ENCODE measurements around the gene DMD. TPM values are rescaled to one million over a fixed set of nuclear protein-coding genes. Genes with fewer than 3 reads are reported as not detected.

The DMD gene
- total RNA-seq, 1 donor from 2014 or later: 9.7 TPM

DNA sequence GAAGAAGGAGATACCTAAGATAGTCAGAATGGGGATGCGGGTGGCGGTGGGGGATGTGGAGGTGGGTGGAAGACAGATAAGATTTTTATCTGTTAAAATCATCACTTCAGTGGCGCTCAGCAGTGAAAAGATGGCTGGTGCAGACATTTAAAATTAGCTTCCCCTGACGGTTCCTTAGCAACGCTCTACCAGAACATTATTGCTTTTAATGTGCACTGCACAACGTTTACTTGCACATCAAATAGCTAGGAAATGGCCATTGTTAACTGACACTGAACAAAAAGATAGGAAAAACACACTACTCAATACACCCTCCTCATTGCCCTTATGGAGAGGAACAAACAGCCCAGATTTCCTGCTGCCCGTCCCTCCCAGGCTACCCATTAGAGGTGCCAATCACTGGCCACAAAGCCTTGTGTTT is 2078.5 kb downstream of the DMD start:
- H3K36me3 Mint-ChIP-seq (ENCODE audit: low read depth): peaks cover 11% of the 10 kb centered on the region
- no peak for DNase-seq (ENCODE audit: low read depth, low spot score)
- H3K27ac Mint-ChIP-seq (ENCODE audit: unreplicated experiment): peak overlapping the region; percentile 79
- TF ChIP-seq, protein P1, sequence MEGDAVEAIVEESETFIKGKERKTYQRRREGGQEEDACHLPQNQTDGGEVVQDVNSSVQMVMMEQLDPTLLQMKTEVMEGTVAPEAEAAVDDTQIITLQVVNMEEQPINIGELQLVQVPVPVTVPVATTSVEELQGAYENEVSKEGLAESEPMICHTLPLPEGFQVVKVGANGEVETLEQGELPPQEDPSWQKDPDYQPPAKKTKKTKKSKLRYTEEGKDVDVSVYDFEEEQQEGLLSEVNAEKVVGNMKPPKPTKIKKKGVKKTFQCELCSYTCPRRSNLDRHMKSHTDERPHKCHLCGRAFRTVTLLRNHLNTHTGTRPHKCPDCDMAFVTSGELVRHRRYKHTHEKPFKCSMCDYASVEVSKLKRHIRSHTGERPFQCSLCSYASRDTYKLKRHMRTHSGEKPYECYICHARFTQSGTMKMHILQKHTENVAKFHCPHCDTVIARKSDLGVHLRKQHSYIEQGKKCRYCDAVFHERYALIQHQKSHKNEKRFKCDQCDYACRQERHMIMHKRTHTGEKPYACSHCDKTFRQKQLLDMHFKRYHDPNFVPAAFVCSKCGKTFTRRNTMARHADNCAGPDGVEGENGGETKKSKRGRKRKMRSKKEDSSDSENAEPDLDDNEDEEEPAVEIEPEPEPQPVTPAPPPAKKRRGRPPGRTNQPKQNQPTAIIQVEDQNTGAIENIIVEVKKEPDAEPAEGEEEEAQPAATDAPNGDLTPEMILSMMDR (conservative IDR thresholded peaks at IDR 0.05): no peak
- no peaks in the 10 kb centered on the region for H3K27me3 Mint-ChIP-seq (ENCODE audit: low read depth)
- peak overlapping the region; percentile 44 for H3K4me3 Mint-ChIP-seq
- H3K9me3 Mint-ChIP-seq: peaks cover 9% of the 10 kb centered on the region
- peaks cover 17% of the 10 kb centered on the region for H3K4me1 Mint-ChIP-seq

DNA sequence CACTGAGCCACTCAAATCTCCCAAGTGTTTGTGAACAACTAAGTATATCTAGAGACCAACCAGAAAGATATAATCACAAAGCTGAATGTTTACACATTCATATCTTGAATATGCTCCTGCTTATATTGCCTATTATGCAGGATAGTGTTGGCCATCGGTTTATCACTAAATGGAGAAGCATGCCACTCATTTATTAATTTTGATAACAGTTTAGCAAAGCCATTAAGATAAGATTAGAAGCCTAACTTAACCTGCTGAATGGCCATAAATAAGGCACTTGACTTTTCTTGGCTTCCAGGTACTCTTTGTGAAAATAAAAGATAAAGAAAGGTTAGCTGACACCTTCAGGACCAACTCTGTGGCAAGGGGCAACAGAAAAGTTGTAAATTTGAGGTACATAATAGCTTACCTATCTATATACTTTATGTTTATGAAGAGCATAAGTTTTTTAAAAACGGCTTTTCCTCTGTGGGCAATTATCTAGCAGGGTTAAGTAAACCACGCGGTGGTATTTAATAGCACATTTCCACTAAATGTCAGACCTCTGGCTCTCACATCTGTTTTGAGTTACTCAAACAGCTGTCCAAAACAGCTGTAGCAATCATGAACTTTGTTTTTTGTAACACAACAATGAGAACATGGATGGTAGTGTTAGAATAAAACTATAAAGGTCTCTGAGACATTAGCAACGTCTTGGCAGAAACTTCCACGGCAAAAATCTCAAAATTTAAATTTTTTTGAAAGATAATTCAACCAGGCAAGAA is 2080.7 kb downstream of the DMD start:
- H3K4me3 Mint-ChIP-seq: no peak overlapping the region
- no peaks in the 10 kb centered on the region for H3K27me3 Mint-ChIP-seq (ENCODE audit: low read depth)
- TF ChIP-seq, protein P1 (conservative IDR thresholded peaks at IDR 0.05): no peak
- H3K9me3 Mint-ChIP-seq: peaks cover 15% of the 10 kb centered on the region
- no peak overlapping the region for H3K27ac Mint-ChIP-seq (ENCODE audit: unreplicated experiment)
- peaks cover 14% of the 10 kb centered on the region for H3K4me1 Mint-ChIP-seq
- H3K36me3 Mint-ChIP-seq (ENCODE audit: low read depth): peaks cover 23% of the 10 kb centered on the region
- DNase-seq (ENCODE audit: low read depth, low spot score): no peak

DNA sequence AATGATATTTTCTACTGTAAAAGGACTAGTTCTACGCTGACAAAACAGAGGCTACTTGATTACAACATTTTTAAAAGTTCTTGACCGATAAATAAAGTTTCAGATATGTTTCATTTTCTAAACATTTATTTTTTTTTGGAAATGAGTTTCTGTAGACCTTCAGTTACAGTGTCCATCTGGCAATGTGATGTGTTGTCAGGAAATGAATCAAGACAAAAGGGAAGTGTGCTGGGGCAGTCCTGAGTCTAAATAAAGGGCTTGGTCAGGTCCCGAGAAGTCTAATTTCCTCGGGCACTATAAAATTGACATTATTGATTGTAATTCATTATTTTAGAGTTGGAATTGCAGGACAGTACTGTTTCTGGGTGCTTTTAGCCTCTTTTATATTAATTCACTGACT is 2082.5 kb downstream of the DMD start:
- Mint-ChIP-seq H3K36me3 (ENCODE audit: low read depth) (peaks cover 23% of the 10 kb centered on the region), H3K27ac (ENCODE audit: unreplicated experiment) (no peak overlapping the region), H3K4me1 (peaks cover 14% of the 10 kb centered on the region), H3K27me3 (ENCODE audit: low read depth) (no peaks in the 10 kb centered on the region), H3K9me3 (peaks cover 15% of the 10 kb centered on the region), H3K4me3 (no peak overlapping the region)
- DNase-seq (ENCODE audit: low read depth, low spot score): no peak
- TF ChIP-seq, protein P1 (conservative IDR thresholded peaks at IDR 0.05): no peak

DNA sequence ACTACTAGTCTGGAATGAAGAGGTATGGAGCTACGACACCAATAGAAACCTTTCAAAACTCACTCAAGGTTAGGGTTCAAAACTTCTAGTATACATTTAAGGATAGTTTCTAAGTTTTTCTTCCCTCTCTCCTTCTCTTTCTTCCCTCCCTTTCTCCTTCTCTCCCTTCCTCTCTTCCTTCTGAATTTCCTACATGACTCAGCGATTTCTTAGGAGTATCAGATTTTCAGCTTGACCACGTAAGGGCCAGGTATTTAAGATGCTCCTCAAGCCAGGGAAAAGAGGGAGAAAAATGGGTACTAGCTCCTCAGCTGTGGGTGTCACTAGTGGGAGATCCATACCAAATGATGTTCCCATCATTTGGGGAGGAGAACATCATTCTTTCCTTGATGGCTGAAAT is 2083.6 kb downstream of the DMD start:
- Mint-ChIP-seq H3K4me3 (no peak overlapping the region), H3K9me3 (peaks cover 15% of the 10 kb centered on the region), H3K27ac (ENCODE audit: unreplicated experiment) (no peak overlapping the region), H3K36me3 (ENCODE audit: low read depth) (peaks cover 21% of the 10 kb centered on the region), H3K27me3 (ENCODE audit: low read depth) (no peaks in the 10 kb centered on the region), H3K4me1 (peaks cover 9% of the 10 kb centered on the region)
- TF ChIP-seq, protein P1 (conservative IDR thresholded peaks at IDR 0.05): no peak
- no peak for DNase-seq (ENCODE audit: low read depth, low spot score)

DNA sequence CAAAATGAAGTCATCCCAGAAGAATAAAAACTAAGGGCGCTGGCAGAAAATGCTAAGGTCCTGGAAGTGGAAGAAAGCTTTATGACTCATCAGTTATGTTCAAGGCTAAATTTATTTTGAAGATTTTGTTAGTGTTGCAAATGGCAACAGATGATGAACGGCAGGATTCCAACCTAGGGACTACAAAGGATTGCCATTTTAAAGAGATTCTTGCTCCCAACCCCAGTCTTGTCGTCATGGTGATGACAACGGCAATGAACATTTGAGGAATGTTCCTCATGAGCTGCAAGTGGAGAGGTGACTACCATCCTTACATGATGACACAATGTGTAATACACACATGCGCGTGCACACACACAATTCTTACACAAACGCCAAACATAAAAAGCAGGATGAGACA is 2085.1 kb downstream of the DMD start:
- no peak for DNase-seq (ENCODE audit: low read depth, low spot score)
- Mint-ChIP-seq H3K4me3 (no peak overlapping the region), H3K9me3 (peaks cover 15% of the 10 kb centered on the region)

More for the DNA sequence above, 2085.1 kb downstream of the DMD start:
- Mint-ChIP-seq H3K4me1 (peaks cover 5% of the 10 kb centered on the region), H3K27me3 (ENCODE audit: low read depth) (no peaks in the 10 kb centered on the region), H3K27ac (ENCODE audit: unreplicated experiment) (peak overlapping the region; percentile 5), H3K36me3 (ENCODE audit: low read depth) (peaks cover 21% of the 10 kb centered on the region)
- TF ChIP-seq, protein P1 (conservative IDR thresholded peaks at IDR 0.05): no peak
